Endothelial cell (in vitro differentiated cells): ENCODE results near the gene HSH2D. TPM values are rescaled to one million over a fixed set of nuclear protein-coding genes. Genes with fewer than 3 reads are reported as not detected.

Source experiments
- DNase-seq: peaks from one replicate; pipeline ENCODE4 v3.0.0; 2021; ENCODE audit warnings: low spot score
- H3K27ac Mint-ChIP-seq: one replicate; pipeline ENCODE4 v1.8.0; 2021; ENCODE audit warnings: mixed read lengths, inconsistent platforms; ENCODE audit not compliant: unreplicated experiment
- H3K27me3 Mint-ChIP-seq: one replicate; pipeline ENCODE4 v1.8.0; 2021; ENCODE audit warnings: mild to moderate bottlenecking, moderate library complexity, mixed read lengths, inconsistent platforms; ENCODE audit not compliant: unreplicated experiment
- H3K36me3 Mint-ChIP-seq: one replicate; pipeline ENCODE4 v1.8.0; 2021; ENCODE audit warnings: mild to moderate bottlenecking, low read depth, mixed read lengths, inconsistent platforms; ENCODE audit not compliant: unreplicated experiment
- H3K4me1 Mint-ChIP-seq: one replicate; pipeline ENCODE4 v1.8.0; 2021; ENCODE audit warnings: mild to moderate bottlenecking, mixed read lengths, inconsistent platforms; ENCODE audit not compliant: unreplicated experiment
- H3K4me3 Mint-ChIP-seq: one replicate; pipeline ENCODE4 v1.8.0; 2021; ENCODE audit warnings: mild to moderate bottlenecking, mixed read lengths, inconsistent platforms; ENCODE audit not compliant: unreplicated experiment
- H3K9me3 Mint-ChIP-seq: one replicate; pipeline ENCODE4 v1.8.0; 2021; ENCODE audit warnings: mixed read lengths, inconsistent platforms; ENCODE audit not compliant: unreplicated experiment
- total RNA-seq: library from RNA; stranded (reverse); fragmentation: NEBNext Ultra II Directional; extraction: Animal tissue kit (Norgen Biotek cat#: 25700); gene quantifications from one replicate; pipeline ENCODE4 v1.2.1, GENCODE V29; 2021; ENCODE audit not compliant: unreplicated experiment
- TF ChIP-seq, protein P1 (sequence below): fragments of 200-600 bp; sonication (generic); IDR thresholded peaks from one replicate; pipeline ENCODE4 v1.5.0; 2021; ENCODE audit warnings: antibody characterized with exemption; ENCODE audit not compliant: unreplicated experiment

HSH2D gene
- total RNA-seq, 1 donor from 2014 or later, result not detected

DNA sequence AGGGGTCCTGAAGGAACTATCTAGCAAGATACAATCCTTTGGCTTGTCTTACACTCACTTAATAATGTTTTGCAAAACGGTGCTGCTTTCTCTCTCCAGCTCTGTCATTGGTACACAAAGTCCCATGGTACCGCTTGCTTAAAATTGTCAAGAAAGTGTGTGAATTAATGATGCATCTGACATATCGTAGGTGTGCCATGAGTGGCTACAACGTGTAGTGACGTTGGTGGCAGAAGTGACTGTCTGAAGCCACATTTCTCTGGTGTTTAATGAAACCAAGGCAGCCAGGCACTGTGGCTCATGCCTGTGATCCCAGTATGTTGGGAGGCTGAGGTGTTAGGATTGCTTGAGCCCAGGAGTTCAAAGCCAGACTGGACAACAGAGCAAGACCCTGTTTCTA is 2.6 kb downstream of the HSH2D start:
- Mint-ChIP-seq H3K36me3 (no peaks in the 10 kb centered on the region), H3K27me3 (peaks cover 2% of the 10 kb centered on the region), H3K27ac (no peak overlapping the region), H3K4me1 (peaks cover 4% of the 10 kb centered on the region), H3K4me3 (no peak overlapping the region), H3K9me3 (no peaks in the 10 kb centered on the region)
- no peak for DNase-seq
- TF ChIP-seq, protein P1, sequence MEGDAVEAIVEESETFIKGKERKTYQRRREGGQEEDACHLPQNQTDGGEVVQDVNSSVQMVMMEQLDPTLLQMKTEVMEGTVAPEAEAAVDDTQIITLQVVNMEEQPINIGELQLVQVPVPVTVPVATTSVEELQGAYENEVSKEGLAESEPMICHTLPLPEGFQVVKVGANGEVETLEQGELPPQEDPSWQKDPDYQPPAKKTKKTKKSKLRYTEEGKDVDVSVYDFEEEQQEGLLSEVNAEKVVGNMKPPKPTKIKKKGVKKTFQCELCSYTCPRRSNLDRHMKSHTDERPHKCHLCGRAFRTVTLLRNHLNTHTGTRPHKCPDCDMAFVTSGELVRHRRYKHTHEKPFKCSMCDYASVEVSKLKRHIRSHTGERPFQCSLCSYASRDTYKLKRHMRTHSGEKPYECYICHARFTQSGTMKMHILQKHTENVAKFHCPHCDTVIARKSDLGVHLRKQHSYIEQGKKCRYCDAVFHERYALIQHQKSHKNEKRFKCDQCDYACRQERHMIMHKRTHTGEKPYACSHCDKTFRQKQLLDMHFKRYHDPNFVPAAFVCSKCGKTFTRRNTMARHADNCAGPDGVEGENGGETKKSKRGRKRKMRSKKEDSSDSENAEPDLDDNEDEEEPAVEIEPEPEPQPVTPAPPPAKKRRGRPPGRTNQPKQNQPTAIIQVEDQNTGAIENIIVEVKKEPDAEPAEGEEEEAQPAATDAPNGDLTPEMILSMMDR, result no peak

DNA sequence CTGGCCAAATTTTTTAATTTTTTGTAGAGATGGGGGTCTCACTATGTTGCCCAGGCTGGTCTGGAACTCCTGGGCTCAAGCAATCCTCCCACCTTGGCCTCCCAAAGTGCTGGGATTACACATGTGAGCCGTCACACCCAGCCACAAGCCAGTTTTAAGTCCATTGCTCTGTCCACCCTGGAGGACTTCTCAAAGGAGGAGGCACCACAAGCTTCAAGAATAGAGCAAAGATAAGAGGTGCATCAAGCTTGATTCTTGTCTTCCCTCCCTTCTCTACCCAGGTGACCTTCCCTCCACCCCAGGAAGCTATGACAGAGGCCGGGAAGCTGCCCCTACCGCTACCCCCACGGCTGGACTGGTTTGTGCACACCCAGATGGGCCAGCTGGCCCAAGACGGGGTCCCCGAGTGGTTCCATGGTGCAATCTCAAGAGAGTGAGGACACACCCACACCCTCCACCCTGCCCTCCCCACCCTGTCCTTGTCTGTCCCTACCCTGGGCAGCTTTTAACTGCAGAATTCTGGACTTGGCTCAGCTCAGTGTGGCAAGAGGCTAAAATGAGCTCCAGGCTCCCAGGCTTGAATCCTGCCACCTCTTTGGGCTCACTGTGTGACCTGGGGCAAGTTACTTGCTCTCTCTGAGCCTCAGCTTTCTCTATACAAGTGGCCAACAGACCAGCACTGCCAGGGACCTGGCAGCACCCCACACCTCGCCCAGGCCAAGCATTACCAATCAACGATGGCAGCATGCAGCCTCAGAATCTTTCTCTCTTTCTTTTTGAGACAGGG is 5.2 kb downstream of the HSH2D start:
- TF ChIP-seq, protein P1, result no peak
- Mint-ChIP-seq H3K4me1 (no peaks in the 10 kb centered on the region), H3K27ac (no peak overlapping the region), H3K27me3 (peaks cover 2% of the 10 kb centered on the region), H3K4me3 (no peak overlapping the region), H3K36me3 (no peaks in the 10 kb centered on the region), H3K9me3 (no peaks in the 10 kb centered on the region)
- DNase-seq, result no peak

DNA sequence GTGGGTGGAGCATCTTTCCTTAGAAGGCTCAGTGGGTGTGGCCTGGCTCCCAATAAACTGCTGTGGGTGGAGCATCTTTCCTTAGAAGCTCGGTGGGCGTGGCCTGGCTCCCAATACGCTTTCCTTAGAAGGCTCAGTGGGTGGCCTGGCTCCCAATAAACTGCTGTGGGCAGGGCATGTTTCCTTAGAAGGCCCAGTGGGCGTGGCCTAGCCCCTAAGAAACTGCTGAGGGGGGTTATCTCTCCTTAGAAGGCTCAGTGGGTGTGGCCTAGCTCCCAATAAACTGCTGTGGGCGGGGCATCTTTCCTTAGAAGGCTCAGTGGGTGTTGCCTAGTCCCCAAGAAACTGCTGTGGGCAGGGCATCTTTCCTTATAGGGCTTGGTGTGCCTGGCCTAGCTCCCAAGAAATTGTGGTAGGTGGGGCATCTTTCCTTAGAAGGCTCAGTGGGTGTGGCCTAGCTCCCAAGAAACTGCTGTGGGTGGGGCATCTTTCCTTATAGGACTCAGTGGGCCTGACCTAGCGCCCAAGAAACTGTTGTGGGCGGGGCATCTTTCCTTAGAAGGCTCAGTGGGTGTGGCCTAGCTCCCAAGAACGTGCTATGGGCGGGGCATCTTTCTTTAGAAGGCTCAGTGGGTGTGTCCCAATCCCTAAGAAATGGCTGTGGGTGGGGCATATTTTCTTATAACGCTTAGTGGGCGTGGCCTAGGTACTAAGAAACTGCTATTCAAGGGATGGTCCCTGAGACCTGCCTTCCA is 10.3 kb downstream of the HSH2D start:
- TF ChIP-seq, protein P1, result no peak
- no peak for DNase-seq
- no peaks in the 10 kb centered on the region for H3K4me1 Mint-ChIP-seq
- peaks cover 3% of the 10 kb centered on the region for H3K27me3 Mint-ChIP-seq
- H3K27ac Mint-ChIP-seq, result no peak overlapping the region
- no peaks in the 10 kb centered on the region for H3K9me3 Mint-ChIP-seq
- no peaks in the 10 kb centered on the region for H3K36me3 Mint-ChIP-seq
- H3K4me3 Mint-ChIP-seq, result no peak overlapping the region

DNA sequence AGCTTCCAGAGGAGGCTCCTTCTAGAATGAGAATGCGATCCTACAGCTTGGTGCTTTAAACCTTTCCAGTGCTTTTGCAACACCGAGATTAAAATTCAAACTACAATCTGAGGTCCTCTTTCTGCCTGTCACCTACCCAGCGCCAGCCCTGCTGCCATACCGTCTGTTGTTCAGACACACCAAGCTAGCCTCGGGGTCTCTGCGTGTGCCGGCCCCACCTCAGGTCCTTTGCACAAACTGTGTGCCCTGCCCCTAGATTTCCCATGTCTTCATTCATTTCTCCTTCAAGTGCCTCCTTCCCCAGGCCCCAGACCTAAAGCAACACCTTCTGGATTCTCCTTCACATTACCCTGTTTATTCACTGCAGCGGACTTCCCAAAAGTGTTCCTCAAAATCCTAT is 11.1 kb downstream of the HSH2D start:
- DNase-seq, result no peak
- no peaks in the 10 kb centered on the region for H3K4me1 Mint-ChIP-seq
- no peaks in the 10 kb centered on the region for H3K9me3 Mint-ChIP-seq
- TF ChIP-seq, protein P1, result no peak
- no peaks in the 10 kb centered on the region for H3K36me3 Mint-ChIP-seq
- H3K27me3 Mint-ChIP-seq, result peaks cover 3% of the 10 kb centered on the region
- no peak overlapping the region for H3K27ac Mint-ChIP-seq
- no peak overlapping the region for H3K4me3 Mint-ChIP-seq

DNA sequence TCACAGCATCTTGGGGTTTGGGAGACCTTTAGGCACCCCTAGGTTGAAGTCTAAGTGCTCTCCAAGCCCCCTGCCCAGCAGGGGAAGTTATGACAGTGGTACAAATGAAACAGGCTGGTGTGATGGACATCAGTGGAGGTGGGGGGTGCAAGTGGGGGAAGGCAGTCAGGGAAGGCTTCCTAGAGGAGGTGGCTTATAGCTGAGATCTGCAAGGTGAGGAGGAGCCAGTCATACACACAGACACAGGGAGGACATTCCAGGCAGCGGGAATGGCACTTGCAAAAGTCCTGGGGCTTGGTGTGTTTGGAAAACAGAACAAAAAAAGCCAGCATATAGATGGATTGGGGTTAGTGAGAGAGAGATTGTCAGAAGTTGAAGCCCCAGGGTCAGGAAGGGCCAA is 11.6 kb downstream of the HSH2D start:
- Mint-ChIP-seq H3K9me3 (no peaks in the 10 kb centered on the region), H3K27me3 (peaks cover 3% of the 10 kb centered on the region)

More for the DNA sequence above, 11.6 kb downstream of the HSH2D start:
- Mint-ChIP-seq H3K36me3 (no peaks in the 10 kb centered on the region), H3K4me3 (no peak overlapping the region), H3K27ac (no peak overlapping the region), H3K4me1 (no peaks in the 10 kb centered on the region)
- TF ChIP-seq, protein P1, result no peak
- no peak for DNase-seq
